RCC 7860 (cell line): Measurements from ENCODE around the gene CENPP.

ENCODE experiments used
- DNase-seq: peaks from one replicate; pipeline ENCODE4 v3.0.0-alpha.2; 2015; ENCODE audit warnings: low spot score
- FAIRE-seq: peaks from 2 replicates; lab custom pipeline; 2012; peaks lifted over from hg19 to GRCh38; lab: Jason Lieb, UNC

Gene CENPP

DNA sequence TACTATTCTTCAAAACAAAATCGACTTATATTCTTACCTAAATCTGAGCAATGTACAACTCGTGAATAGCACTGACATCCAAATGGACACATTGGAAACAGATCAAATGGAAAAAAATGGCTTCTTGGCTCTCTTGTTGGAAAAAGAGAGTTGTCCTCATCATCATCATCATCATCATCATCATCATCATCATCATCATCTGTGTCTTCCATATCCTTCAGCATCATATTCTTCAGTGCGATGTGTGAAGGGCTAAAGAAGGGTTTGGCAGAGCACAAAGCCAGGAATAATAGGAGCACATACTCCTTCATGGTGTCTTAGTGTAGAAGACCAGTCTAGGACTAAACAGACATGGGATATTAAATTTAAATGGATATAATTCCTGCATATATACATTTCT is 148.8 kb downstream of the CENPP start:
- DNase-seq, result no peak
- no peak for FAIRE-seq

DNA sequence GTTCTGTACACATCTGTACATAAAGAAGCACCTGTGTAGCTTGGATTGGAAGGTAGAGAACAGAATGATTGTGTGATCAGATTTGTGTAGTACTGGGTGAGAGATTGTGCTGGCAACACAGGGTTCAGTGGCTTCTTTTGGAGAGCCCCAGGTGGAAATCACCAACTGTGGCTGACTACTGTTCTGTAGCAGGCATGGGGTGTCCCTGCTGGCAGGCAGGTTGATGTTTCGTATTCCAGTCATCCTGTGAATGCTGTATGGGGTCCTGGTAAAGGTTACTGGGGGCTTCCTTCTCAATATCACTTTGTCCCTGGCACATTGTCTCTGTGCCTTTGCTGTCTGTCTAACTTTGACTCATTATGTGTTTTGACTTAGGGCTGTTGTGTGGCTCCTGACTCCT is 151.2 kb downstream of the CENPP start:
- FAIRE-seq (no peak), DNase-seq (no peak)

DNA sequence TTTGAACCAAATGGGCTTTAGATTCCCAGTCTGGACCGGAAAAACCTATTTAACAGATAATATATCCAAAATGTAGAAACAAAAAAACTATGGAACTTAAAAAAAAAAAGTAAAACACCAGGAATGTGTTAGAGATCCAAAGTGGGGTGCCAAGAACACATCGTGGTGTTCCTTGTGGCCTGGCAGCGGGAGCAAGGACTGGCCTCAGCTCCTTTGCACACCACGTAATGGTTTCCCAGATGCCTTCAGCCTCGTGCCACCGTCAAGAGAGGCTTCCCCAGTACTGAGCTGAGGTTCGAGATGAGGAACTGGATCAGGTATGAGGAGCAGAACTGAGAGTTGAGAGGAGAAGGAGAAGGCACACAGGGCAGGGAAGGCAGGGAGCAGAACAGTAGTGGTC is 153.0 kb downstream of the CENPP start:
- DNase-seq (no peak), FAIRE-seq (no peak)

DNA sequence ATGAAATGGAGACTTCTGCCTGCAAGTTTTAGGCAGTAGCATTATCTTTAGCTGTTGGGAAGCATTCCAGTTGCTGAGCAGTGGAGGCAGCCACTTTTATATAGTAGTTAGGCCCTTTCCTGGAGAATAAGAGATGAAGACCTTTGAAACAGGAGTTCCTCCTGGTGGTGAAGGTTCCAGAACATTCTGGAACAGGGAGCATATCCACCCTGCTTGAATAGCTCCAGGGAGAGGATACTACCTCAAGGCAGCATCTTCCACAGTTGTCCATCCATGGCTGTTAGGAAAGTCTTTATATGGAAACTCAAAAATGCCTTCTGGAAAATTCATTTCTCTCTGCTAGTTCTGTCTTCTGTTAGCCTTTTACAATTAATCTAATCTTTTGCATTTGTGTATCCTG is 153.6 kb downstream of the CENPP start:
- DNase-seq, result no peak
- no peak for FAIRE-seq

DNA sequence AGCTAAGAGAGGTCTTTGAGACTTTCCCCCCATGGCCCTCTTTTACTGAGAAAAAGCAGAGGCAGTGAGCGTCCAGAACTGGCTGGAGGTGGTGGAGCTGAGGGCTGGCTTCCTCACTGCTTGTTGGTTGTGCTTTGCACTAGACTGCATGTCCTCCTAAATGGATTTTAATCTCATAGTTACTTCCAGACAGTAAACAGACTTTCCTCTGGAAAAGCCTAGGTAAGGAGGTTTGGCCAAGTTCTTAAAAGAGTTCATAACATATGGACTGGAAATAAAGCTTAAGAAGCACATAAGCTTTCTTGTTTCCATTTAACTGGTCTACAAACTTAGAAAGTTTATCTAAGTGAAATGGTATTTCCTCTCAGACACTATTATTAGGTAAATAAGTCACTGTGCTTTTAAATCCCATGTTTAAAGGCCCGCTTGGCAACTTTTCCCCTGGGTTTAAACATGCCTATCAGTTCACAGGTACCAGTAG is 154.6 kb downstream of the CENPP start:
- DNase-seq (no peak), FAIRE-seq (no peak)

DNA sequence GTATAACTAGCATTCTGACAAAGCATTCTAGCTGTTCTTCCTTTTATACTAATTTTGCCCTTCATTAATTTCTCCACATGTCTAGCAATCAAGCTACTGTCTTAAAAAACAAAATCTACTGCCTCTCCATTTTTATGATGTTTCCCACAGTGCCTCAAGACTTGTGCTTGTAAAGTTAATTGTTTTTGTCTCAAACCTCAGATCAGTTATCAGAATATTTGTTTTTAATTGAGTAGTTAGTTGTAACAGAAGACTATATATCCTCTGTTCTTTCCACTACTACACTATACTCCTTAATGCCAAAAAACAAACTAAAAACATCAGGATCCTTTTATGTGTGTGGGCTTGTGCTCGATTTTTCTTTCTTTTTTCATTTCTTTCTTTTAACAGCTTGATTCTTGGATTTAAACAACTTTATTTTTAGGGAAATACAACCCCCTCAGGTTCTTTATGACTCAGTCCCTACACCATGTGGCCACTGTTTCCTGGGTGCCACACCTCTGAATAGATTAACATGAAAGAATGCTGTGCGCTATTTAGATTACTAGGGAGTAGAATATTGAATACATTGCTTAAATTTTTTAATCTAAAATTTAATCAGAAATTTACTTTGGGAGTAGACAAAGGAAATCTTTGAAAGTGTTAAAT is 155.4 kb downstream of the CENPP start:
- DNase-seq, result no peak
- no peak for FAIRE-seq

DNA sequence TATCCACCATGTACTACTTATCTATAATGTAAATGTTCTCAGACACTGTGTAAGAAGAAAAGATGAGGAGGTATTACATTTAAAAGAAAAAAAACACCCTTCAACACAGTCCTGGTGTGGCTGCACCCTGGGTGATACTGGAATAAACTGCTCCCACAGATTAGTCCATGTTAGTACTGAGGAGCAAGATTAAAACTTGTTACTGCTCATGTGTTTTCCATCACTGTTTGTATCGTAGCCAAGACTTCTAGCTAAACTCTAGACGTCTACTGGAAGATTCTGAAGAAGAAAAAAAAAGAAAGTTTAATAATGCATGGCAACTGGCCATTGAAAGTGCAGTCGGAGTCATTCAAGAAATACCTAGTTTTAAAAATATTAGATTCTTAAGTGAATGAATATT is 156.6 kb downstream of the CENPP start, which contains the start of gene ASPN:
ASPN (minus strand) TSS at position 178 of the 400 bp plus-strand sequence.
- no peak for DNase-seq
- no peak for FAIRE-seq

DNA sequence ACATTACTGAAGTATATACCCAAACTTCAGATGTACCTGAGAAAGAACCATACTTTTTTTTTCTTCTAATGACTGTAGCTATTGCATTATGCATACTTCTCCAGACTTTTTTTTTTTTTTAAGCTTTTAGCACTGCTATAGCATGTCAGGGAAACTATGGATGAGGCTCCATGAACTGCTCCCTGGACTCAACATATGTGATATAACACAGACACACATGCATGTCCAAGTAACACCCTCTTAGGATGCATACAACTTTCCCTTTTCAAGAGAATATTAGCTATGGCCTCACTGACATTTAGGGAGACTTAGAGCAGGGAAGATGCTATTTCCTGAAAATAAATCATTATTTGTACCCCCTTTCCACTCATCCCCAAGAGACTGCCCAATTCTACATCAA is 157.1 kb downstream of the CENPP start:
- no peak for FAIRE-seq
- no peak for DNase-seq

DNA sequence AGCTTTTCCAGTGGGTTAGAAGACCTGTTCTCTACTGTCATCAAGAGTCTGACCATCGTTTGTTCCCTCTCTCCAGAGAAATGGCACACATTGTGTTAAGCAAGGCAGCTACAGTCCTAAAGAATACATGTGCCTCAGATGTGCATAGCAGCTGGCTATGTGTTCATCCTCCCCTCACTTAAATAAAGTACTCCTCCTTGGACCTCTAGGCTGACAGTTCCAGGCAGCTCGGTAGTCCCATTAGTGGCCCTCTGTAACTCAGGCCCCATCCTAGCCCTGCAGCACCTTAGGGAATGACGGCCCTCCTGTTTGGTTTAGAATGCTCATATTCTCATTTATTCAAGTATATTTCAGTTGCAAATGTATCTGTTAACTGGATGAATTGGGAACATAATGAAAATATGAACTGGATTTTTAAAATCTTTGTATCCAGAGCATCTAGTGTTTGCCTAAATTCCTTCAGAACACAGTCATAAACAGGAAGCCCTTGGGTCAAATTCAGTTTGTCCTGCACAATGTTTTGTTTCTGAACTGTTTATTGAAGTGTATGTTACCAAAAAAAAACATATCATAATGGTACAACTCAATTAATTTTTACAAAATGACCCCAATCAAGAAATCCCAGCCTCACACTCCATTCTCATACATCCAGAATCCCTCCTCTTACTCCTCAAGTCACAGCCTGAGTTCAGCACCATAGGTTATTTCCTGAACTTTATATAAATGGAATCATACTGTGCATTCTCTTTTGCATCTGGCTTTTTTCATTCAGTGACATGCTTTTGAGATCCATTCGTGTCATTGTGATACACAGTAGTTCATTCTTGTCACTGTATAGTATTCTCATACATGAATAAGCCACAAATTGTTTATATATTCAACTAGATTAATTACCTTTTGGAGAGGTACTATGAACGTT is 158.1 kb downstream of the CENPP start:
- no peak for FAIRE-seq
- no peak for DNase-seq

DNA sequence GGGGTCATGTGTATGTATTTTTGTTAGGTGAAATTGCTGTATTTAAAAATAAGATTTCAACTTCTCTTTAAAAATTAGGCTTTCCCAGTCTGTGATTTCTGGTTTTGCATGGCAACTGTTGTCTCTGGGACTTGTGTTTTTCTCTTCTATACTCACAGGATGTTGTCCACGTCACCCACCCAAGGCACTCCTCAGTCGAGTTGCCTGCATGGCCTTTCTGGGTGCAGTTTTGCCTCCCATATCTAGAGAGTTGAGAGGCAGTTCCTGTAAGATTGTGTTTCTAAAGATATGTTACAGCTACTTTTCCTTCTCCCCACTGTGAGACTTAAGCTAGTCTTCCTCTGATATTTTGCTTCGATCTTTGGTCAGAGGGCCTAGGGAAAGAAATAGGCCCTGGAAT is 158.8 kb downstream of the CENPP start:
- DNase-seq (no peak), FAIRE-seq (no peak)

DNA sequence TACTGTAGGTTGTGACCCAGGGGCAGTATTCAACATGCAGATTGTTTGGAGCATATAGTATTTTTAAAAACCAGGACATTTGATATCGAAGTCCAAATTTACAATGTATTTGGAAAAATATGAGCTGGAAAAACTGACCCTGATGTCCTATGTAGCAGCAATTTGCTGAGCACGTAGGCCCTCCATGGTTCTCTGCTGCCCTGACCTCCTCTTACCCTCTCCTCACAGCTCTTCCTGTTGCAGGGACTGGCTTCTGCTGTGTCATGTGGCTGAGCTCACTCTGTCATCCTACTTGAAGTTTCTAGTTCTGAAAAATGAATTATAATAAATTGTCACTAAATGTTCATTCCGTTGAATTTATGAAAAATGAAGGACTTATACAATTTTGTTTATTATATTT is 160.6 kb downstream of the CENPP start:
- DNase-seq (no peak), FAIRE-seq (no peak)

DNA sequence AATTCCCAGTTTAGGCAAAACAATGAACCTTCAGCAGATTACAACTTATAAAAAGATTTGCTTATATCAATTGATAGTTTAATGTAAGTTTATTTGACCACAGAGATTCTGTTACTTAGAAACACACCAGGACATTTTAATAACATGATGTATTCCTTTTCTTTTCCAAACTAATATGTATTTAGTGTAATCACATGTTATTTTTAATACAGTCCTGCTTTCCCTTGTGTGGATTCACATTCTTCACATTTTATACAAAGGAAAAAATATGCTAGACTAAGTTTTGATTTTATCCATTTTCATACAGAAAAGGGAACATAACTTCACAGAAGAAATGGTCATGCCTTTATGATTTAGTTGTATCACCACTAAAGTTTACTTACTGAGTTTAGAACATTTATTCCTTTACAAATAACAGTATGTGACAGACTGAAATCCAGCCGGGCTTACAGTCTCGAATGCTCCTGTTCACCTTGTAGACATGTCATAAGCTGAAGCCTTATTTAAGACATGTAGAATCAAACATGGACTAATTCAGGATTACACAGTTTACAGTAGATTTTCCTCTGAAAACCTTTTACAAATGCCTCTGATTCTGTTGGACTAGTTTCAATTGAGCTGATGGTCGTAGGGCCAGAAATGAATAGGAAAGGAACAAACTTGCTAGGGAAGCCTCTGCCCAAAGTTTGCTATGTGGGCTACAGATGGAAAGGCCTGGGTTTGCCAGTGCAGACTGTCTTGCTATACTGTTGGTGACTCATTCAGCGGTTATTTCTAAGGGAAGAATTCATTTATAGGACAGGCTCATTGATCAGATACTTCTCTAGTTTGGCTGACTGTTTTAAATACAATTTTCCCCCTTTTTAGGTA is 163.2 kb downstream of the CENPP start:
- no peak for FAIRE-seq
- no peak for DNase-seq

DNA sequence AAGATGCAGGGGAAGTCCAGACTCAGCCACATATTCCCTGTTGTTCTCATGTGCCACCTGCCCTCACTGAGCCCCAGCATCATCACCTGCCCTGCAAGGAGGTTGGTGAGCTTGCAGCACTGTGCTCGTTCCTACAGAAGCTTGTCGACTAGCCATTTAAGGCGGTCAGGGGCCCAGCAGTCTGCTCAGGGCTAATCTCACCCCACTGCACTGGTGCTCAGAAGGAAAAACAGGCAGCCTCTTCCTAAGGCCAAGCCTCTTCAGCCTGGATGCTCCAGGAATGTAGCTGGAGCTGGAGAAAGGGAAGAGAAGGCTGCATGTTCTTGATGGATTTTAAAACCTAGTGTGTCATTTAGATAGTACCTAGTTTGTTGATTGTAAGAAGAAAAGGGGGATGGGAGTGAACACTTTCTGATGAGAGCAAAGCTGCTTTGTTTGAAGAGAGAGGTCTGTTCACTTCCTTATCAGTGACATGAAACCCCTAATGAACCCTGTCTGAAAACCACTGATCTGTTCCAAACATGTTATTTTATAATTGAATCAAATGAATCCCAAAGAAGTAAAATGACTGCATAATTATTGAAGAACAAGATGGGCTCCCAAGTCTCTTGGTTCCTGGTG is 167.1 kb downstream of the CENPP start:
- FAIRE-seq (no peak), DNase-seq (no peak)

DNA sequence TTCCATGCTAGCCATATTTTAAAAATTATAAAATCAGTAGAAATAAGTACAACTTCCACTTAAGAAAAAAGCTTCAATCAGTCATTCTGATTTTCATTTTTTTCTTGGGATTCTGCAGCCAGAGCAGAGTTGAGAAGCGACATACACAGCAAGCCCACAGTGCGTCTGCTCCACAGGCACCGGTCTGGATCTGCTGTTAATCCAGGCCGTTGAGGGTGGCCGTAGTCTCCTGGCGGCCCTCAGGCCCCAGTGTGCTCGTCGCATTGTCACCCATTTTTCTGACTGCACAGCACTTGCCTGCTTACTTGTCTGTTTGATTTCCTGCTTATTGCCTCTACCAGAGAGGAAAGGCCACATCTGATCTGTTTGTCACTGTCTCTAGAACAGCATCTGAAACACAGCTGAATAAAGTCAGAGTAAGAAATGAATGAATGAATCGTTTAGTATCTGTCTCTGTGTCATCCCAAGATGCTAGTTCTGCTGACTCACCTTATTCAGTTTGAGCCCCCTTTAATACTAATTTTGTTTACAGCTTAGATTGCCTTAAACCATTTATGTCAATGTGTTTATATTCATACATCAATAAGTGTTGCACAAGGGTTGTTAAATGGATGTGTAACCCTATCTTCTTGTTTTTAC is 168.1 kb downstream of the CENPP start:
- DNase-seq, result no peak
- no peak for FAIRE-seq

DNA sequence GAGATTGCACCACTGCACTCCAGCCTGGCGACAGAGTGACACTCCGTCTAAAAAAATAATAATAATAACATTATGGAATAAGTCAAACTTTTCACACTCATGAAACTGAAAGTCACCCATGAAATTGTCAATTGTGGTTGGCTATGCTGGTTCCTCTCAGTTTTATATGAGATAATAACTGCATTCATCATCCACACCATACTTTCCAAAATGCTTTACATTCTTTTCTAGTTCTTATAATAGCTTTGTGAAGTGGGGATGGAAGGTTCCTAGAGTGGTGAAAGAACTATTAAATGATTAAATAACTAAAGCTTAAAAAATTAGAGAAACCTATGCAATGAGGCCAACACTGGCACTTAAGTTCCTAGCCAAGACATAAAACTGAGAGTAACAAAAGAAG is 169.1 kb downstream of the CENPP start:
- no peak for FAIRE-seq
- DNase-seq, result no peak

DNA sequence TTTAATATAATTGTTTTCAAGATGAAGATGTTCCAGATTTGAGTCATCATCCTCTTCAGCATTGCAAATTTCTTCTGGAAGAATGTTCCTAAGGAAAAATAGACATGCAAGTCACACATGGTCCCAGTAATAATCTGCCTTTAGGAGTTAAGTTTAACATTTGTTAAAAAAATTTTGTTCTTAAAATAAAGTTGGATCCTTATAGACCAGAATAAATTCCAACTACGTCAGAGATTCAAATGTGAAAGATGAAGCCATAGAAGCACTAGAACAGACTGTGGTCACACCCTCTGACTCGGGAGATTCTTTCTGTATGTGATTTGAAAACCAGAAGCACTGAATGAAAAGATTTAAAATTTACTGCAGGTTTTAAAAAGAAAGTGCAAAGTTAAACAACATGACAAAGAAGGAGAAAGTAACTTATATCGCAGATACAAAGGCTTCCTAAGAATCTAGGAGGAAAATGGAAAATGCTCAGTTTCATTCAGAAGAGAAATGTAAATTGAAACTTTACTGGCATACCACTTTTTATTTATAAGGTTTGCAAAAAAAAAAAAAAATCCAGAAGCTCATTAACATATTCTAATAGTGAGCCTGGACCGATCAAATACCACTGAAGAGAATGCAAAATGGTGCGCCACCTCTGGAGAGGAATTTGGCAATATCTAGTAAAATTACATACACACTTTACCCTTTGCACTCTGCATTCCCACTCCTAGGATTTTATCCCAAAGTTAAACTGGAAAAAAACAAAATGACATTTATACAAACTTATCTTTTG is 170.8 kb downstream of the CENPP start:
- FAIRE-seq (no peak), DNase-seq (no peak)

DNA sequence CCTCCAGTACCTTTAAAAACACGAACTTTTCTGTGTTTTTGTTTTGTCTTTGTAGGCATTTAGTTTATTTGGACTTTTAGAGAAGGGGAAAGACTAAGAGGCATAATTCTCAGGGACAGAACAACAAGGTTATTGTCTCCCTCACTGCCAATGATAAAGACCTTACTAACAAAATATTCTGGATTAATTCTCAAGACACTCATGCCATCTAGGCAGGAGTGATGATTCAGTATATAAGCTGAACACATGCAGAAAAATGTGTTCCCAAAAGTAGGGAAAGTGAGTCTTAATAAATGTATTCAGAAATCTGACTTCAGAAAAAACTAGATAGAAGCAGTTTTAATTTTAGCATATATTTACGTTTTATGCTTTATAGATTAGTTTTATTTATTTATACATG is 173.9 kb downstream of the CENPP start:
- FAIRE-seq, result no peak
- no peak for DNase-seq

DNA sequence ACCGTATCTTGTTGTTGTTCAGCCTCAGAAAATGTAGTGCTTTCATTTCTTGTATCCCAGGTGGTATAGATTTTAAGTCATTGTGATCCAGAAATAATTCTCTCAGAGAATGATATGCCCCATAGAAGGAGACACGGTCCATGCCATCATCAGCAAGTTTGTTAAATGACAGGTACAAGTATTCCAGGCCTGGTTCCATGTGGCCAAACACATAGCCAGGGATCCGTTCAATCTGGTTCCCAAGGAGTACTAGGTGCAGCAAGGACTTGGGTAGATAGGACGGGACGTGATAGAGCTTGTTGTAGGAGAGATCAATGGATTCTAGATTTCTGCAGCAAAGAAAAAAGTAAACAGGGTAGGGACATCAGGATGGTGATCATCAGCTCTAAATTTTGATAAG is 175.0 kb downstream of the CENPP start:
- FAIRE-seq, result no peak
- no peak for DNase-seq

DNA sequence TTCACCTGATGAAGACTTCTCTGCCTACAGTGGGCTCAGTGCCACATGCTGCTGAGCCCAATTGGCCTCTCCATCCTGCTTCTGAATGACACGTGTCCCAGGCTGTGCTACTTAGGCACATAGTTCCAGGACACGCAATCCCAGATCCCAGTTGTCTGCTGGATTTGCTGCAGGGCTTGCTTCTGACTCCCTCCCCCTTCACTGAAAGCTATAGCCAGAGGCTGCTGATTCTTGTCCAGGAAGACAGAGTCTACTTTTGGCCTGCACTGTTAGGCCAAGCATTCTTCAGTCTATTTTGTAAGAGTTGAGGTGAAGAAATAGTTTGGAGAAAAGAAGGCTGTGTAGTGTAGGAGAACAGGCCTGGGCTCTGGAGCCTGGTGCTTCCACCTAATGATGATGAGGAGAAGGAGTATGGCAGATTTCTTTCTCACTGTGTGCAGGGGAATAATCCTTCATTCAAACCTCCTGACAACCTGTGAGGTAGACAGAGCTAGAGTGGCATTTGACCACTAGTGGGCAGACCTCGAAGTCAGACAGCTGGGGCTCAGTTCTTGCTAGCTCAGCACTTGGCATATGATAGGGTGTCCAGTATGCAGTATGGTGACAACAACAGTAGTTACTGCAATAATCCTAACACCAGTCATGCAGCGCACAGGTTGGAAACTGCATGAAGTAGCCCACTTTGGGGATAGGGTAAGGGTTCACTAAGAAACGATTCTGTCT is 176.1 kb downstream of the CENPP start:
- FAIRE-seq (no peak), DNase-seq (no peak)
